Liver (tissue), 9 donors: ENCODE data around the gene GDI1. TPM values are rescaled to one million over a fixed set of nuclear protein-coding genes. Genes with fewer than 3 reads are reported as not detected.

Experiments
- DNase-seq: peaks from one replicate; pipeline ENCODE4 v3.0.0-alpha.2; 2017; ENCODE audit warnings: low spot score
- H3K27ac ChIP-seq, 2 donors: one replicate each; pipeline ENCODE4 v1.7.0; 2013; ENCODE audit warnings: inconsistent platforms in 2 of 2, low read length in 2 of 2, control low read depth in 1 of 2, low read depth in 1 of 2, mild to moderate bottlenecking in 1 of 2
- H3K27me3 ChIP-seq, 4 donors: one replicate each; pipeline versions ENCODE4 v1.6.1 to v1.7.0; 2013; ENCODE audit warnings: low read length in 3 of 4, inconsistent platforms in 1 of 4, mild to moderate bottlenecking in 1 of 4, moderate library complexity in 1 of 4; ENCODE audit not compliant: control insufficient read depth in 4 of 4, insufficient read depth in 4 of 4
- H3K36me3 ChIP-seq, 4 donors: one replicate each; pipeline versions ENCODE4 v1.6.1 to v1.7.0; 2013; ENCODE audit warnings: low read length in 3 of 4, mild to moderate bottlenecking in 3 of 4, low read depth in 1 of 4, moderate library complexity in 1 of 4; ENCODE audit not compliant: control insufficient read depth in 4 of 4, insufficient read depth in 3 of 4
- H3K4me1 ChIP-seq, 4 donors: one replicate each; pipeline versions ENCODE4 v1.6.1 to v1.7.0; 2013; ENCODE audit warnings: low read length in 3 of 4, mild to moderate bottlenecking in 3 of 4, moderate library complexity in 1 of 4; ENCODE audit not compliant: control insufficient read depth in 4 of 4, insufficient read depth in 4 of 4
- H3K4me3 ChIP-seq, 3 donors: one replicate each; pipeline versions ENCODE4 v1.6.1 to v1.7.0; 2013; ENCODE audit warnings: low read length in 3 of 3, control low read depth in 1 of 3, low read depth in 1 of 3, mild to moderate bottlenecking in 1 of 3
- H3K9ac ChIP-seq, 2 donors: one replicate each; pipeline ENCODE4 v1.7.0; 2013; ENCODE audit warnings: low read length in 2 of 2, mild to moderate bottlenecking in 2 of 2, moderate library complexity in 2 of 2, control low read depth in 1 of 2, low read depth in 1 of 2
- H3K9me3 ChIP-seq, 4 donors: one replicate each; pipeline versions ENCODE4 v1.6.1 to v1.7.0; 2013; ENCODE audit warnings: low read length in 3 of 4; ENCODE audit not compliant: control insufficient read depth in 4 of 4
- ATF3 ChIP-seq: IDR thresholded peaks from 2 replicates; pipeline ENCODE4 v1.6.1; 2016; ENCODE audit warnings: antibody characterized with exemption
- CTCF ChIP-seq: fragments of 150-350 bp; IDR thresholded peaks from 2 replicates; pipeline ENCODE4 v1.5.1; 2017; ENCODE audit warnings: improper control_type of control experiment, low read depth, low read length; ENCODE audit not compliant: missing input control
- FOXA2 ChIP-seq: IDR thresholded peaks from 2 replicates; pipeline ENCODE4 v1.6.1; 2016; ENCODE audit warnings: antibody characterized with exemption
- GABPA ChIP-seq, 2 donors: IDR thresholded peaks in 1 of 2; conservative IDR thresholded peaks in 1 of 2; 2 replicates each; pipeline ENCODE4 v1.6.1; 2016; ENCODE audit warnings: antibody characterized with exemption in 2 of 2, mild to moderate bottlenecking in 1 of 2, moderate library complexity in 1 of 2
- HNF4A ChIP-seq, 2 donors: conservative IDR thresholded peaks; 2 replicates each; pipeline ENCODE4 v1.6.1; 2016; ENCODE audit warnings: antibody characterized with exemption in 2 of 2, mild to moderate bottlenecking in 2 of 2
- HNF4G ChIP-seq: IDR thresholded peaks from 2 replicates; pipeline ENCODE4 v1.6.1; 2016; ENCODE audit warnings: antibody characterized with exemption
- JUND ChIP-seq, 2 donors: IDR thresholded peaks; 2 replicates each; pipeline ENCODE4 v1.6.1; 2016; ENCODE audit warnings: antibody characterized with exemption in 2 of 2
- NR2F2 ChIP-seq: IDR thresholded peaks from 2 replicates; pipeline ENCODE4 v1.6.1; 2016; ENCODE audit warnings: antibody characterized with exemption
- RAD21 ChIP-seq, 2 donors: IDR thresholded peaks; 2 replicates each; pipeline ENCODE4 v1.6.1; 2016; ENCODE audit warnings: antibody characterized with exemption in 2 of 2, mild to moderate bottlenecking in 2 of 2
- RXRA ChIP-seq, 2 donors: IDR thresholded peaks; 2 replicates each; pipeline ENCODE4 v1.6.1; 2017 to 2018; ENCODE audit warnings: antibody characterized with exemption in 2 of 2, mild to moderate bottlenecking in 1 of 2
- SP1 ChIP-seq: IDR thresholded peaks from 2 replicates; pipeline ENCODE4 v1.6.1; 2018; ENCODE audit warnings: antibody characterized with exemption, mild to moderate bottlenecking
- TAF1 ChIP-seq: conservative IDR thresholded peaks from 2 replicates; pipeline ENCODE4 v1.6.1; 2016; ENCODE audit warnings: antibody characterized with exemption, mild to moderate bottlenecking
- YY1 ChIP-seq: IDR thresholded peaks from 2 replicates; pipeline ENCODE4 v1.6.1; 2016; ENCODE audit warnings: antibody characterized with exemption, mild to moderate bottlenecking
- WGBS: extraction: QIAGEN DNeasy Blood & Tissue Kit; methylation state at CpG from one replicate; pipeline ENCODE4 v1.1.7; 2013; 5-methylcytosine and 5-hydroxymethylcytosine counted together
- polyA plus RNA-seq, 2 donors: library from polyadenylated mRNA; stranded (reverse) in 1 of 2; unstranded in 1 of 2; fragments of 200-250 nt in 1 of 2; fragments of >200 nt in 1 of 2; fragmentation: Nextera tagmentation in 1 of 2; extraction: Ambion mirVana in 1 of 2; gene quantifications; one replicate each; pipeline versions ENCODE4 v1.2.1 to v1.2.3, GENCODE V29; 2013 to 2015
- total RNA-seq, 2 donors: library from RNA; depleted of rRNA; stranded (reverse); fragments of >200 nt; gene quantifications; one replicate each; pipeline ENCODE4 v1.2.3, GENCODE V29; 2014
- donor health status: healthy.
- donor health status: healthy.
- donor health status: healthy.
- donor health status: healthy.
- donor health status: healthy.

GDI1 gene
- total and polyA plus RNA-seq, 4 donors, result 12.8 to 35.6 (median 20.5) TPM

GRCh38 chrX:154483325-154483724 is 46.4 kb downstream of the GDI1 start:
- TF ChIP-seq RXRA (IDR thresholded peaks at IDR 0.05), result no peak
- TF ChIP-seq TAF1, result no peak
- no peak for TF ChIP-seq SP1
- no peak for TF ChIP-seq HNF4G
- no peak for TF ChIP-seq YY1
- no peak for TF ChIP-seq JUND (IDR thresholded peaks at IDR 0.05)
- TF ChIP-seq RAD21 (IDR thresholded peaks at IDR 0.05), result no peak
- TF ChIP-seq GABPA (IDR thresholded peaks at IDR 0.05 in 1 of 2, conservative IDR thresholded peaks at IDR 0.05 in 1 of 2), result no peak
- no peak for TF ChIP-seq ATF3
- no peak for TF ChIP-seq NR2F2
- TF ChIP-seq CTCF, result no peak
- TF ChIP-seq FOXA2, result no peak
- TF ChIP-seq HNF4A (conservative IDR thresholded peaks at IDR 0.05), result no peak
- Histone ChIP-seq H3K36me3 (peaks cover 0 to 6% (median 2%) of the 10 kb centered on the region in 4 donors), H3K4me3 (no peak overlapping the region), H3K4me1 (peaks cover 7 to 30% (median 16%) of the 10 kb centered on the region in 4 donors), H3K9me3 (no peaks in the 10 kb centered on the region), H3K9ac (no peak overlapping the region), H3K27me3 (no peaks in the 10 kb centered on the region), H3K27ac (no peak overlapping the region)
- 85% methylated on average over 7 of the region's 7 CpGs for WGBS
- DNase-seq, result no peak

- H3K27ac ChIP-seq, result peak overlapping the region in 1 of 2 donors; percentile 59
- H3K9ac ChIP-seq, result no peak overlapping the region
- DNase-seq, result peak; percentile 63
- no peak overlapping the region for H3K4me3 ChIP-seq
- TF ChIP-seq RAD21 (IDR thresholded peaks at IDR 0.05), result no peak
- no peak for TF ChIP-seq CTCF
- no peak for TF ChIP-seq TAF1
- H3K36me3 ChIP-seq, result peaks cover 0 to 6% (median 2%) of the 10 kb centered on the region in 4 donors
- H3K4me1 ChIP-seq, result peaks cover 9 to 34% (median 19%) of the 10 kb centered on the region in 4 donors
- no peaks in the 10 kb centered on the region for H3K27me3 ChIP-seq
- H3K9me3 ChIP-seq, result no peaks in the 10 kb centered on the region
- 79% methylated on average over 16 of the region's 16 CpGs for WGBS
These were observed 47.5 kb downstream of the GDI1 start for GRCh38 chrX:154484255-154485149.
